ENCODE results near the gene MXRA8. TPM values are rescaled to one million over a fixed set of nuclear protein-coding genes. Genes with fewer than 3 reads are reported as not detected.
"Not testable (repeated sequence)": the region's sequence is repeated elsewhere in the genome, so short reads cannot be mapped to it uniquely, and the experiment has no call there.

MXRA8 gene, protein sequence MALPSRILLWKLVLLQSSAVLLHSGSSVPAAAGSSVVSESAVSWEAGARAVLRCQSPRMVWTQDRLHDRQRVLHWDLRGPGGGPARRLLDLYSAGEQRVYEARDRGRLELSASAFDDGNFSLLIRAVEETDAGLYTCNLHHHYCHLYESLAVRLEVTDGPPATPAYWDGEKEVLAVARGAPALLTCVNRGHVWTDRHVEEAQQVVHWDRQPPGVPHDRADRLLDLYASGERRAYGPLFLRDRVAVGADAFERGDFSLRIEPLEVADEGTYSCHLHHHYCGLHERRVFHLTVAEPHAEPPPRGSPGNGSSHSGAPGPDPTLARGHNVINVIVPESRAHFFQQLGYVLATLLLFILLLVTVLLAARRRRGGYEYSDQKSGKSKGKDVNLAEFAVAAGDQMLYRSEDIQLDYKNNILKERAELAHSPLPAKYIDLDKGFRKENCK
- total RNA-seq, result 0.11 TPM in 2 replicates

DNA sequence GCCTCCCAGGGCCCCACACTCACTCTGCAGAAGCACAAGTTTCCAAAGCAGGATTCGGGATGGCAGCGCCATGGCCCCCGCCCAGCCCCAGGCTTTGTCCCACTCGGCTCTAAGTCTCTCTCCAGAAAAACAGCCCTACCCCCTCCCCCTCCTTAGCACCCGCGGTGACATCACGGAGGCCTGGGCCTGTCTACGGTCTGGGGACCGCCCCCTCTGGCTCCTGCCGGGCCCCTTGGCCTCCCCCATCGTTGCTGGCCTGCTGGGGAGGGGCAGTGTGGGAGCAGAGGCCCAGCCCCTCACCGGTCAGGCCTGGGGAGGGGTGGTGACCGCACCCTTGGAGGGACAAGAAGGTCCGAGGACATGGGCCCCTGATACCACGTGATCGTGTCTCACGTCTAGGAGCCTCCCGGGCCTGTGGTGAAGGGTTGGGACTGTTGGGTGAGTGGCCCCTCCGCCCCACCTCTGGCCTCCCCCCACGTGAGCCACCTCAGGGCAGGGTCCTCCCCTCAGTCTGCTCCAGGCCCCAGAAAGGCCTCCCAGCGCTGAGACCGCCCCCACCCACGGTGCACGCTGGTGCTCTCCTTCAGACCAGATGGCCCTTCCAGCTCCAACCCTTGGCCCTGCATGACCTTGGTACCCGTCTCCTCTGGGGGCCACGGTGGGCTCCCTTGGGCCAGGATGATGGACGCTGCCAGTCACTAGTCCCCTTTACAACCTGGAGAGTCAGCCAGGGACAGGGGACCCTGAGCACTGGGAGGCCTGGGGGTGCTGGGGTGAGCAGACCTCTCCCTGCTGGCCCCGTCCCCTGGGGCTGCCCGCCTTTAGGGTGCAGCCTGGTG, at the start of gene MXRA8:
Gene MXRA8, minus strand, starts transcription at position 123 of the 839 bp plus-strand sequence. Its CDS starts 51 bp downstream, at position 72.
- intact Hi-C loops (cut with micrococcal nuclease), result no loop called here

- intact Hi-C loops (cut with micrococcal nuclease), result loop anchor here (1.0 to 5.0 kb wide), 4 partner anchors 8 to 291 kb away; partner anchors contain the start of genes ATAD3A, AURKAIP1, C1orf159 and CCNL2
Measured at GRCh38 chr1:1407636-1408318, 49.4 kb upstream of the MXRA8 start.

- intact Hi-C loops (cut with micrococcal nuclease), result loop anchor here (1.0 to 5.0 kb wide), 4 partner anchors 8 to 291 kb away; partner anchors contain the start of genes ATAD3A, AURKAIP1, C1orf159 and CCNL2
Measured at GRCh38 chr1:1406821-1407635, 48.7 kb upstream of the MXRA8 start, which contains the start of gene MRPL20. Gene MRPL20, minus strand, starts transcription at chr1:1407293. Its CDS starts 76 bp downstream, at chr1:1407217.

GRCh38 chr1:1406101-1406820, 47.9 kb upstream of the MXRA8 start:
- intact Hi-C loops (cut with micrococcal nuclease), result loop anchor here (2.0 to 5.0 kb wide), 2 partner anchors 31 to 106 kb away; partner anchors contain the start of genes ATAD3A and AURKAIP1

GRCh38 chr1:1403653-1404052, 45.3 kb upstream of the MXRA8 start:
- intact Hi-C loops (cut with micrococcal nuclease), result no loop called here

- intact Hi-C loops (cut with micrococcal nuclease), result not testable (repeated sequence)
Measured at GRCh38 chr1:1402901-1403392, 44.6 kb upstream of the MXRA8 start.

DNA sequence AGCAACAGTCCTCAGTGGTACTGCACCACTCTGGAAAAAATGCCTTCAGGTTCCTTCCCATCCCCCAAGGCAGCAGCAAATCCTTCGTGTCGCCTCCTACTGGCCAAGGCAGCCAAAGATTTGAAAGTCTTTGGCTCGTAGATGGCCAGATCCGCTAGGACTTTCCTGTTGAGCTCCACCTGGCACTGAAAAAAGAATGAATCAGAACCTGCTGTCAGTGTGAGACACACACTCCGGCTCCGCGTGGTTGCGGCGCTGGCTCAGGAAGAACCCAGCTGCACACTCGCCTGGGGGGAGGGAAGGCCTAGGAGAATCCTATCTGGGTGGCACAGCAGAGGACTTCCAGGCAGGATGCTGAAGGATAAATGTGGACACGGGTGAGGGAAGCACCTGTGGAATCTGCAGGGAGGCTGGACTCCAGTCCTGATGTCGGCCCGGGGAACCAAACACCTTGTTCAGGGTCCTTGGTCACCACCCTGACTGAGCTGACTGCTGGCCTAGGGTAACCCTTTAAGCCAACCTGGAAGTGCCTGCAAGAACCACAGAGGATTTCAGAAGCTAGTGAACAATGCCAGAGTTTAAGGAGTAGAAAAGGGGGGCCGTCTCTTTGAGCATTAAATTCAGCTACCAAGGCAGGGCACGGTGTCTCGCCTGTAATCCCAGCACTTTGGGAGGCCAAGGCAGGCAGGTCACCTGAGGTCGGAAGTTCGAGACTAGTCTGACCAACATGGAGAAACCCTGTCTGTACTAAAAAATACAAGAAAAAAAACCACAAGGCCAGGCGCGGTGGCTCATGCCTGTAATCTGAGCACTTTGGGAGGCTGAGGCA, 43.9 kb upstream of the MXRA8 start:
- intact Hi-C loops (cut with micrococcal nuclease), result no loop called here

DNA sequence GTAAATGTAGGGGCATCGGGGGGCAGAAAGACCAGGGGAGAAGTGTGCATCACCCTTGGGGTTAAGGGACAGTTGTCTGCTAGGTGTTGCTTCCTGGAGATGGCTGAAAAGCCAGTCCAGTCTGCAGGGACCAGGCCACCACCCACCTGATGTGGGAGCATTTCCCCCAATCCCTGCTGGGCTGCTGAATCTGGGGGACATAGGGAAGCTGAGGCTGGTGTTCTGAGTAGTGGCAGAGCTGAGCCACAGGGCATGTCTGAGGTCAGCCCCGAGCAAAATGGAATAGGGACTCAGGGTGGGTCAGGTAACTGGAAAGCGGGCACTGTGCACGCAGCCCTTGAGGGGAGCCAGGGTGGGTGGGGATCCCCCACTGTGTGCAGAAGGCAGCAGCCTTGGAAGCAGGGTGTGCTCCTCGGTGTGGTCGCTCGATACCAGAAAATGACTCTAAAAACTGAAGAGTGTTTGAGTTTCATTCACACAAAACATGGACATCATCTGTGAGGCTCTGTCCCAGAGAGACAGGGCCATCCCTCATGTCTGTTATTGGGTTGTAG, 43.2 kb upstream of the MXRA8 start:
- intact Hi-C loops (cut with micrococcal nuclease), result no loop called here

DNA sequence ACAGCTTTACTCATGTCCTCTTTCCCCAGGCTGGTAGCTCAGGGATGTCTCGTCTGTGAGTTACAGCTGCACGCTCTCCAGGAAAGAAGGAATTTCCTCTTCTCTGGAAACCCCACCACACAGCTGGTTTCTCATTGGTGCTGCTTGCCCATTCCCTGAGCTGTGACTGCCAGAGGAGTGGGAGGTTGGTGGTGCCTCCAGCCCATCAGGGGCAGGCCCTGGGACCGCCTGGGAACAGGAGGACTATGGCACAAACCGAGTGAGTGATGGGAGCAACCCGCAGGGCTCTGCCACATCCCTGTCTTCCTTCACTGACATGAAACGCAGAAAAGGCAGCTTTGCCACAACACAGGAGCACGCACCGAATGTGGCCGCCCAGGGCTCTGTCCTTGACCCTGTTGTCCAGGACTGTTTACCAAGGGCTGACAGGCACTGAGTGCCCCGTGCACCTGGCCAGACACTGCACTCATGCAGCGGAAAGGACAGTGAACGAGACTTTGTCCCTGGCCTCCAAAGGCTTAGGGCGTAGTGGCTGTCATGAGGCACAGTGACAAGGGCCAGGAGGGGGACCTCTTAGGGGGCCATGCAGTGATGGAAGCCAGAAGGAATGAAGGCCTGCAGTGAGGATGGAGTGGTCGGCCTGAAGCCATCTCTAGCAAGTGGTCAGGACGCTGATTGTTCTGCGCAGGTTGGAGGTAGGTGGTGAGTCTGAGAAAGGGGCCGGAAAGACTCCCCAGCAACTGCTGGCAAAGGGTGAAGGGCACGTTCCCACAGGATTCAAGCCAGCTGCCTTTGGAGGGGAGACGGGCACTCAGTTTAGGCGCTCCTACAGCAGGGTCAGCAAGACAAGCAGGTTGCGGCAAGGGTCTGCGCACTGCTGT, 42.5 kb upstream of the MXRA8 start:
- intact Hi-C loops (cut with micrococcal nuclease), result no loop called here

- intact Hi-C loops (cut with micrococcal nuclease), result loop anchor here (1.0 to 2.0 kb wide), 3 partner anchors 7 to 41 kb away; partner anchors contain the start of genes AURKAIP1 and MRPL20
Measured at GRCh38 chr1:1399872-1400575, 41.7 kb upstream of the MXRA8 start.

DNA sequence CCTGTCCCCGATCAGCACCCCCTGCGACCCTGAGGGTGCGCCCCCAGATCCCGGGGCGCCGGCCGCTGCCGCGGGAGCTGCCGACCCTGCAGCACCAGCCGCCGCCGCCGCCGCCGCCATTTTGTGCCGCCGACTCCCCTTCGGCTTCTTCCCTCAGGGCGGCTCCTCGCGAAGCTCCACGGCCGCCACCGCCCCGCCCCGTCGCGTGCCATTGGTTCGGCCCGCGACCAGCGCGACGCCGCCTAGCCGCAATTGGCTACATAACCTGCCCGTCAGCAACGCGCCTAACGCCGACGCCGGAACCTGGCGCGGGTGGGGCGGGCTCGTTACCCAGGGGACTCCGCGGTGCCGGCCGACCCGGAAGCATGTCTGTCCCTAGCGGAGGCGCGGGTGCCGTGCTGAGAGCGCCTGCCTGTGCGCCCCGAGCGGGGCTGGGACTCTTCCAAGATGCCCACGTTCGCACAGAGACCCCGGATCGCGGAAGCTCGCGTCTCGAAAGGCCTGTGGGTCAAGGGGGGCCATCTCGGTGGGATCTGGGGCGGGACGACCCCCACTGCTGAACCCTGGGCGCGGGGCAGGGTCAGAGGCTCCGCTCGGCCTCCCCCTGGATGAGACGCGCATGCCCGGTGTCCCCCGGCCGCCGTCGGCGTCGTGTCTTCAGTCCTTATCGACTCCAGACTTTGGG, 41.0 kb upstream of the MXRA8 start, which contains the start of gene CCNL2:
Gene CCNL2, minus strand, starts transcription at position 149 of the 685 bp plus-strand sequence. Its CDS starts 29 bp downstream, at position 120.
- intact Hi-C loops (cut with micrococcal nuclease), result loop anchor here (1.0 to 2.0 kb wide), 3 partner anchors 8 to 41 kb away; partner anchors contain the start of genes AURKAIP1 and MRPL20

DNA sequence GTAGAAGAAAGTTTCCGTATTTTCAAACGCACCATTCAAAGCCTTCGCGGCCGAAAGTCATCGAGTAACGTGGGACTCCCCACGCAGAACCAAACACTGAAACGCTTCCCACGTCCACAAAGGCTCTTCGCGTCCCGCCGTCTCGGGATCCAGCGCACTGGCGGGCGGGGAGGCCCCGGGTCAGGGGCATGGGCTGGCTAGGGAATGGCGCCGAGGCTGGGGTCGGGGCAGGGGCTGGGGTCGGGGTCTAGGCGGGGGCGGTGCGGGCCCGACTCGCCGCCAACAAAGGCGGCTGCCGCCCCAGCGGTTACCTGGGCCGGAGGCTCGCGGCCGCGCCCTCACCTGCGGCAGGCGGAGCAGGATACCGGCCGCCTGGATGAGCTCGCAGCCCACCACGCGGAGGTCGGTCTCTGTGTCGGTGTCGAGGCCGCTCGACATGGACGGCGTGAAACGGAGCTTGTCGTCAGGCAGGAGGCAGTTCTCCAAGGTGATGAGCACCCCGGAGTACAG, 40.4 kb upstream of the MXRA8 start:
- intact Hi-C loops (cut with micrococcal nuclease), result loop anchor here (1.0 to 2.0 kb wide), 3 partner anchors 9 to 42 kb away; partner anchors contain the start of genes AURKAIP1 and MRPL20

GRCh38 chr1:1397839-1398523, 39.6 kb upstream of the MXRA8 start:
- intact Hi-C loops (cut with micrococcal nuclease), result loop anchor here (2.0 kb wide), 1 partner anchor 43 kb away; no protein-coding TSS in a partner anchor

GRCh38 chr1:1395166-1395565, 36.8 kb upstream of the MXRA8 start:
- intact Hi-C loops (cut with micrococcal nuclease), result no loop called here

- intact Hi-C loops (cut with micrococcal nuclease), result no loop called here
Measured at GRCh38 chr1:1394116-1394515, 35.8 kb upstream of the MXRA8 start.

All from T-helper 2 cell treated with Interferon-gamma antibody and Interleukin-4, amounts not matched to agents 100 ng/mL and 5 ng/mL, for 36 hours (primary cell).